Esophagus squamous epithelium (tissue), 4 donors: Measurements from ENCODE around the gene ARFIP2.

ENCODE experiments used
- CTCF ChIP-seq, 6 experiments: fragments of 450-650 bp in 4 of 6; fragments of 200-600 bp in 2 of 6; sonication (generic) in 2 of 6; IDR thresholded peaks; one replicate each; pipeline ENCODE4 v1.5.1; 2016 to 2019; ENCODE audit warnings: antibody characterized with exemption in 6 of 6, mild to moderate bottlenecking in 4 of 6, moderate library complexity in 4 of 6
- POLR2A ChIP-seq, 4 donors: fragments of 450-650 bp; IDR thresholded peaks; one replicate each; pipeline ENCODE4 v1.6.1; 2017; ENCODE audit warnings: antibody characterized with exemption in 4 of 4, mild to moderate bottlenecking in 4 of 4, moderate library complexity in 3 of 4

- TF ChIP-seq CTCF (IDR thresholded peaks at IDR 0.05) (no peak), POLR2A (IDR thresholded peaks at IDR 0.05) (no peak)
These were observed 5.2 kb downstream of the ARFIP2 start for GRCh38 chr11:6475936-6476335.
